Measurements from ENCODE around the gene USP38. TPM values are rescaled to one million over a fixed set of nuclear protein-coding genes. Genes with fewer than 3 reads are reported as not detected.

USP38 gene
- total RNA-seq, 1 donor from 2014 or later: 21.2 TPM

DNA sequence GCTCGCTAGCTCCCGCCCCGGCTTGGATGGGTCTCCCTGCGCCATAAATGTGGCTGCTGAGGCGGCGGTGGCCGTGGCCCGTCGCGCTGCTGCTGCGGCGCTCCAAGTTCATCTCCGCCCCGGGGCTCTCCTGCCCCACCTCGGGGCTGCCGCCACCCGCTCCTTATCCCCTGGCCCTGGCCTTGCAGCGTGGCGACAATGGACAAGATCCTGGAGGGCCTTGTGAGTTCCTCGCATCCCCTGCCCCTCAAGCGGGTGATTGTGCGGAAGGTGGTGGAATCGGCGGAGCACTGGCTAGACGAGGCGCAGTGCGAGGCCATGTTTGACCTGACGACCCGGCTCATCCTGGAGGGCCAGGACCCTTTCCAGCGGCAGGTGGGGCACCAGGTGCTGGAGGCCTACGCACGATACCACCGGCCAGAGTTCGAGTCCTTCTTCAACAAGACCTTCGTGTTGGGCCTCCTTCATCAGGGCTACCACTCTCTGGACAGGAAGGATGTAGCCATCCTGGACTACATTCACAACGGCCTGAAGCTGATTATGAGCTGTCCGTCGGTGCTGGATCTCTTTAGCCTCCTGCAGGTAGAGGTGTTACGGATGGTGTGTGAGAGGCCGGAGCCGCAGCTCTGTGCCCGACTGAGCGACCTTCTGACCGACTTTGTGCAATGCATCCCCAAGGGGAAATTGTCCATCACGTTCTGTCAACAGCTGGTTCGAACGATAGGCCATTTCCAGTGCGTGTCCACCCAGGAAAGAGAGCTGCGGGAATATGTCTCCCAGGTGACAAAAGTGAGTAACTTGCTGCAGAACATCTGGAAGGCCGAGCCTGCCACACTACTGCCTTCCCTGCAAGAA lies 763 bp downstream of the USP38 start:
- peak overlapping the region; percentile 93 for H3K4me3 Mint-ChIP-seq (ENCODE audit: unreplicated experiment)
- H3K36me3 Mint-ChIP-seq (ENCODE audit: low read depth, unreplicated experiment): no peaks in the 10 kb centered on the region
- H3K4me1 ChIP-seq (ENCODE audit: insufficient read depth, low read length): peaks cover 8% of the 10 kb centered on the region
- DNase-seq (ENCODE audit: low read depth) (no peak), FAIRE-seq (no peak)
- H3K4me2 ChIP-seq (ENCODE audit: low read length): peak overlapping the region; percentile 91
- peak overlapping the region; percentile 97 for H3K9ac ChIP-seq (ENCODE audit: low read length)
- H4K20me1 ChIP-seq (ENCODE audit: insufficient read depth, low read length): peaks cover 47% of the 10 kb centered on the region
- no peaks in the 10 kb centered on the region for H3K9me3 Mint-ChIP-seq (ENCODE audit: unreplicated experiment)
- H3K79me2 ChIP-seq (ENCODE audit: insufficient read depth, low read length): peaks cover 56% of the 10 kb centered on the region
- H3K27me3 ChIP-seq (ENCODE audit: insufficient read depth, low read length): no peaks in the 10 kb centered on the region
- no peaks in the 10 kb centered on the region for H3K9me3 ChIP-seq (ENCODE audit: insufficient read depth, low read depth, low read length)
- H3K27me3 Mint-ChIP-seq (ENCODE audit: low read depth, unreplicated experiment): no peaks in the 10 kb centered on the region
- peak overlapping the region; percentile 46 for H2AFZ ChIP-seq (ENCODE audit: low read depth, low read length)
- peak overlapping the region; percentile 93 for H3K27ac ChIP-seq (ENCODE audit: low read depth, low read length)
- no peak for TF ChIP-seq EZH2 (IDR thresholded peaks at IDR 0.05; ENCODE audit: insufficient read depth, low read length)
- TF ChIP-seq, protein P1, sequence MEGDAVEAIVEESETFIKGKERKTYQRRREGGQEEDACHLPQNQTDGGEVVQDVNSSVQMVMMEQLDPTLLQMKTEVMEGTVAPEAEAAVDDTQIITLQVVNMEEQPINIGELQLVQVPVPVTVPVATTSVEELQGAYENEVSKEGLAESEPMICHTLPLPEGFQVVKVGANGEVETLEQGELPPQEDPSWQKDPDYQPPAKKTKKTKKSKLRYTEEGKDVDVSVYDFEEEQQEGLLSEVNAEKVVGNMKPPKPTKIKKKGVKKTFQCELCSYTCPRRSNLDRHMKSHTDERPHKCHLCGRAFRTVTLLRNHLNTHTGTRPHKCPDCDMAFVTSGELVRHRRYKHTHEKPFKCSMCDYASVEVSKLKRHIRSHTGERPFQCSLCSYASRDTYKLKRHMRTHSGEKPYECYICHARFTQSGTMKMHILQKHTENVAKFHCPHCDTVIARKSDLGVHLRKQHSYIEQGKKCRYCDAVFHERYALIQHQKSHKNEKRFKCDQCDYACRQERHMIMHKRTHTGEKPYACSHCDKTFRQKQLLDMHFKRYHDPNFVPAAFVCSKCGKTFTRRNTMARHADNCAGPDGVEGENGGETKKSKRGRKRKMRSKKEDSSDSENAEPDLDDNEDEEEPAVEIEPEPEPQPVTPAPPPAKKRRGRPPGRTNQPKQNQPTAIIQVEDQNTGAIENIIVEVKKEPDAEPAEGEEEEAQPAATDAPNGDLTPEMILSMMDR (IDR thresholded peaks at IDR 0.05; ENCODE audit: insufficient read depth, low read depth, low read length): no peak
- H3K27ac Mint-ChIP-seq (ENCODE audit: unreplicated experiment): peak overlapping the region; percentile 64
- H3K4me1 Mint-ChIP-seq (ENCODE audit: low read depth, unreplicated experiment): peaks cover 14% of the 10 kb centered on the region
- peak overlapping the region; percentile 80 for H3K4me3 ChIP-seq (ENCODE audit: insufficient read depth, low read depth, low read length)
- H3K36me3 ChIP-seq (ENCODE audit: insufficient read depth, low read length): peaks cover 4% of the 10 kb centered on the region

DNA sequence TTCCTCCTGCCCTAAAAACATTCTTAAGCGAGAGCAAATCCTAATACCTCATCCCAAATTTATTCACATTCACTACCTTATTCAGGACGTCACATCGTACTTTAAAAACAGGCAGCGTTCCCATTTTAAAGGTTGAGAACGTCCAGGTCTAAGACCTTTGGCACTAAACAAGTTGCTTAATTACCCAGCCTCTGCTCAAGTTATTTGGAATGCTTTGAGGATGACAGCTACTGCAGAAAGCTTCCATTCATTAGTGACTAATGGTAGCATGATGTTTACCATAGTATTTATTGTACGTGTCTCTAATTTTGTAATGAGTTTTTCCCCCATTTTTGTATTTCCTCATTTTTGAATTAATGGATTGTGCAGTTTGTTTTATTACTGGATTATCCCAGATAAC lies 1.5 kb downstream of the USP38 start:
- H3K9me3 ChIP-seq (ENCODE audit: insufficient read depth, low read depth, low read length): no peaks in the 10 kb centered on the region
- H3K79me2 ChIP-seq (ENCODE audit: insufficient read depth, low read length): peaks cover 64% of the 10 kb centered on the region
- H4K20me1 ChIP-seq (ENCODE audit: insufficient read depth, low read length): peaks cover 50% of the 10 kb centered on the region
- H3K36me3 ChIP-seq (ENCODE audit: insufficient read depth, low read length): peaks cover 7% of the 10 kb centered on the region
- H3K9me3 Mint-ChIP-seq (ENCODE audit: unreplicated experiment): no peaks in the 10 kb centered on the region
- H3K9ac ChIP-seq (ENCODE audit: low read length): peak overlapping the region; percentile 97
- H3K4me1 Mint-ChIP-seq (ENCODE audit: low read depth, unreplicated experiment): peaks cover 14% of the 10 kb centered on the region
- DNase-seq (ENCODE audit: low read depth) (peak; percentile 45), FAIRE-seq (no peak)
- no peaks in the 10 kb centered on the region for H3K27me3 Mint-ChIP-seq (ENCODE audit: low read depth, unreplicated experiment)
- TF ChIP-seq EZH2 (IDR thresholded peaks at IDR 0.05; ENCODE audit: insufficient read depth, low read length): no peak
- TF ChIP-seq, protein P1 (IDR thresholded peaks at IDR 0.05; ENCODE audit: insufficient read depth, low read depth, low read length): no peak
- H3K4me3 Mint-ChIP-seq (ENCODE audit: unreplicated experiment): peak overlapping the region; percentile 93
- peak overlapping the region; percentile 80 for H3K4me3 ChIP-seq (ENCODE audit: insufficient read depth, low read depth, low read length)
- peak overlapping the region; percentile 91 for H3K4me2 ChIP-seq (ENCODE audit: low read length)
- H3K36me3 Mint-ChIP-seq (ENCODE audit: low read depth, unreplicated experiment): no peaks in the 10 kb centered on the region
- H3K27ac Mint-ChIP-seq (ENCODE audit: unreplicated experiment): peak overlapping the region; percentile 64
- no peaks in the 10 kb centered on the region for H3K27me3 ChIP-seq (ENCODE audit: insufficient read depth, low read length)
- H3K27ac ChIP-seq (ENCODE audit: low read depth, low read length): peak overlapping the region; percentile 93
- peaks cover 8% of the 10 kb centered on the region for H3K4me1 ChIP-seq (ENCODE audit: insufficient read depth, low read length)
- H2AFZ ChIP-seq (ENCODE audit: low read depth, low read length): no peak overlapping the region

DNA sequence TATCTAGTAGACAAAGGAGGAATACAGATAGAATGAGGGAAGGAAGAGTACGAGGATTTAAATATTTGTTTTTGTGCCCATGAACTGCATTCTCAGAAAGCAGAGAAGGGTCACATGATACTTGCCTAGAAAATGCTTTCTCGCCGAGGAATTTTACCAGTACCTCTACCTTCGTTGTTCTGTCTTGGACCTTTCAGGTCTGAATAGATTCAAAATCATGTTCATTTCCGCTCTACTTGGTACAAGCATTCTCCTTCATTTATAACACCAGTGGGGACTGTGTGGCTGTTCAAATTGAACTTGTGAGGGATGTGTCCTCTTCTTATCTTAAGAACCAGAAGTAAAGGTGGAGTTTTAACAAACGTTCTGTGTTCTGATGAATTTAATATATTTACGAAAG lies 1.9 kb downstream of the USP38 start:
- peaks cover 14% of the 10 kb centered on the region for H3K4me1 Mint-ChIP-seq (ENCODE audit: low read depth, unreplicated experiment)
- peak overlapping the region; percentile 93 for H3K27ac ChIP-seq (ENCODE audit: low read depth, low read length)
- no peaks in the 10 kb centered on the region for H3K36me3 Mint-ChIP-seq (ENCODE audit: low read depth, unreplicated experiment)
- H3K9ac ChIP-seq (ENCODE audit: low read length): peak overlapping the region; percentile 97
- peaks cover 8% of the 10 kb centered on the region for H3K4me1 ChIP-seq (ENCODE audit: insufficient read depth, low read length)
- no peak for TF ChIP-seq EZH2 (IDR thresholded peaks at IDR 0.05; ENCODE audit: insufficient read depth, low read length)
- TF ChIP-seq, protein P1 (IDR thresholded peaks at IDR 0.05; ENCODE audit: insufficient read depth, low read depth, low read length): no peak
- no peaks in the 10 kb centered on the region for H3K27me3 Mint-ChIP-seq (ENCODE audit: low read depth, unreplicated experiment)
- peaks cover 68% of the 10 kb centered on the region for H3K79me2 ChIP-seq (ENCODE audit: insufficient read depth, low read length)
- no peaks in the 10 kb centered on the region for H3K9me3 Mint-ChIP-seq (ENCODE audit: unreplicated experiment)
- H3K4me3 ChIP-seq (ENCODE audit: insufficient read depth, low read depth, low read length): peak overlapping the region; percentile 80
- peak overlapping the region; percentile 2 for H3K27ac Mint-ChIP-seq (ENCODE audit: unreplicated experiment)
- H3K9me3 ChIP-seq (ENCODE audit: insufficient read depth, low read depth, low read length): no peaks in the 10 kb centered on the region
- peak overlapping the region; percentile 91 for H3K4me2 ChIP-seq (ENCODE audit: low read length)
- FAIRE-seq: no peak
- peak overlapping the region; percentile 93 for H3K4me3 Mint-ChIP-seq (ENCODE audit: unreplicated experiment)
- peaks cover 9% of the 10 kb centered on the region for H3K36me3 ChIP-seq (ENCODE audit: insufficient read depth, low read length)
- no peaks in the 10 kb centered on the region for H3K27me3 ChIP-seq (ENCODE audit: insufficient read depth, low read length)
- DNase-seq (ENCODE audit: low read depth): no peak
- H2AFZ ChIP-seq (ENCODE audit: low read depth, low read length): no peak overlapping the region
- peaks cover 53% of the 10 kb centered on the region for H4K20me1 ChIP-seq (ENCODE audit: insufficient read depth, low read length)
